Measurements from ENCODE around the gene COQ6. TPM values are rescaled to one million over a fixed set of nuclear protein-coding genes. Genes with fewer than 3 reads are reported as not detected.
"Not testable (repeated sequence)": the region's sequence is repeated elsewhere in the genome, so short reads cannot be mapped to it uniquely, and the experiment has no call there.

Gene COQ6
- total and polyA plus RNA-seq, 7 donors = 12.6 to 31.6 (median 23.8) TPM

DNA sequence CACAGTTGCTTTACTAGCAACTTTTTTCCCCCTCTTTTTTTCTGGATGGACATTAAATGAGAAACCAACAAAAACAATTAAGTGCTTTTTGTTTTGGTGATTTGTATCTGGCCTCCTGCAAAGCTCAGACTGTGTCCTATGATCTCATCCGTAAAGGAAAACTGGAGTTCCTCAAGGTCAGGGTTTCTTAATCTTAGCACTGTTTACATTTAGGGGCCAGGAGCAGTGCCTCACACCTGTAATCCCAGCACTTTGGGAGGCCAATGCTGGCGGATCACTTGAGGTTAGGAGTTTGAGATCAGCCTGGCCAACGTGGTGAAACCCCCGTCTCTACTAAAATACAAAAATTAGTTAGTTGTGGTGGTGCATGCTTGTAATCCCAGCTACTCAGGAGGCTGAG is 41.0 kb downstream of the COQ6 start:
- Histone ChIP-seq H3K27ac (no peak overlapping the region), H3K4me1 (no peaks in the 10 kb centered on the region), H3K36me3 (peaks cover 0 to 21% (median 10%) of the 10 kb centered on the region in 4 donors), H3K9me3 (no peaks in the 10 kb centered on the region), H3K4me3 (no peak overlapping the region), H3K27me3 (no peaks in the 10 kb centered on the region)
- TF ChIP-seq, protein P1, sequence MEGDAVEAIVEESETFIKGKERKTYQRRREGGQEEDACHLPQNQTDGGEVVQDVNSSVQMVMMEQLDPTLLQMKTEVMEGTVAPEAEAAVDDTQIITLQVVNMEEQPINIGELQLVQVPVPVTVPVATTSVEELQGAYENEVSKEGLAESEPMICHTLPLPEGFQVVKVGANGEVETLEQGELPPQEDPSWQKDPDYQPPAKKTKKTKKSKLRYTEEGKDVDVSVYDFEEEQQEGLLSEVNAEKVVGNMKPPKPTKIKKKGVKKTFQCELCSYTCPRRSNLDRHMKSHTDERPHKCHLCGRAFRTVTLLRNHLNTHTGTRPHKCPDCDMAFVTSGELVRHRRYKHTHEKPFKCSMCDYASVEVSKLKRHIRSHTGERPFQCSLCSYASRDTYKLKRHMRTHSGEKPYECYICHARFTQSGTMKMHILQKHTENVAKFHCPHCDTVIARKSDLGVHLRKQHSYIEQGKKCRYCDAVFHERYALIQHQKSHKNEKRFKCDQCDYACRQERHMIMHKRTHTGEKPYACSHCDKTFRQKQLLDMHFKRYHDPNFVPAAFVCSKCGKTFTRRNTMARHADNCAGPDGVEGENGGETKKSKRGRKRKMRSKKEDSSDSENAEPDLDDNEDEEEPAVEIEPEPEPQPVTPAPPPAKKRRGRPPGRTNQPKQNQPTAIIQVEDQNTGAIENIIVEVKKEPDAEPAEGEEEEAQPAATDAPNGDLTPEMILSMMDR (IDR thresholded peaks at IDR 0.05) = no peak
- no peak for TF ChIP-seq POLR2AphosphoS5 (IDR thresholded peaks at IDR 0.05)
- TF ChIP-seq POLR2A (IDR thresholded peaks at IDR 0.05) = no peak
- TF ChIP-seq EP300 (IDR thresholded peaks at IDR 0.05) = no peak
- intact Hi-C loops (cut with DNase I) = no loop called here
- no peak for DNase-seq
- 50 to 70% methylated on average over 4 of the region's 4 CpGs for WGBS, 2 donors

DNA sequence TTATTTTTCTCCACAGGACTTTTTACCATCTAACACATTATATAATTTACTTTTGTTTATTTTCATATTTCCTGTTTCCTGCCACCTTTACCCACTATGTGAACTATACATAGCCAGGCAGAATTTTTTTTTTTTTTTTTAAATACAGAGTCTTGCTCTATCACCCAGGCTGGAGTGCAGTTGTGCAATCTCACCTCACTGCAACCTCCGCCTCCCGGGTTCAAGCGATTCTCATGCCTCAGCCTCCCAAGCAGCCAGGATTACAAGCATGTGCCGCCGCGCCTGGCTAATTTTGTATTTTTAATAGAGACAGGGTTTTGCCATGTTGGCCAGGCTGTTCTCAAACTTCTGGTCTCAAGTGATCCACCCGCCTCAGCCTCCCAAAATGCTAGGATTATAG is 44.8 kb downstream of the COQ6 start:
- intact Hi-C loops (cut with DNase I); H3K4me3 ChIP-seq; H3K27ac ChIP-seq; H3K36me3 ChIP-seq; H3K27me3 ChIP-seq; H3K4me1 ChIP-seq; H3K9me3 ChIP-seq; DNase-seq: not testable (repeated sequence)
- 17 to 71% methylated on average over 7 of the region's 7 CpGs for WGBS, 2 donors

DNA sequence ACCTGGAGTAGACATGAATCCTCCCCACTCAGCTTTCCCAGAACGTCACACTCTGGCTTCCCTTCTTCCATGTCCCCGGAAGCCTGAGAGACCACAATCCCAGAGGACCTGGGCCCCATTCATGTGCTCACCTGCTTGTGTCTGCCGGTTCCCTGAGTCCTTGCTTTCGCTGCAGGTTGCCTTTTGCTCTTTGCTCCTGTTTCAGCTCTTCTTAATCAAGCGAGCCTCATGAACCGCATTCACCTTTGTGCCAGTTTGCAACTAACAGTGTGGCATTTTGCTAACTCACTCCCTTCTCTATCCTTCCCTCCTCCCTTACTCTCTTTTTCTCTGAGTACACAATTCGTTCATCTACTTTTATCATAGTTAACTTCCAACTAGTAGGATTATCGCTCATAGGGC is 45.9 kb downstream of the COQ6 start:
- no peak for DNase-seq
- 22 to 69% methylated on average over 8 of the region's 8 CpGs for WGBS, 2 donors
- Histone ChIP-seq H3K9me3 (no peaks in the 10 kb centered on the region), H3K27ac (no peak overlapping the region), H3K36me3 (peaks cover 0 to 6% (median 0%) of the 10 kb centered on the region in 4 donors), H3K4me1 (no peaks in the 10 kb centered on the region), H3K27me3 (no peaks in the 10 kb centered on the region), H3K4me3 (no peak overlapping the region)
- TF ChIP-seq POLR2A (IDR thresholded peaks at IDR 0.05) (no peak), POLR2AphosphoS5 (IDR thresholded peaks at IDR 0.05) (no peak), EP300 (IDR thresholded peaks at IDR 0.05) (no peak)
- TF ChIP-seq, protein P1 (IDR thresholded peaks at IDR 0.05) = no peak
- intact Hi-C loops (cut with DNase I) = no loop called here

DNA sequence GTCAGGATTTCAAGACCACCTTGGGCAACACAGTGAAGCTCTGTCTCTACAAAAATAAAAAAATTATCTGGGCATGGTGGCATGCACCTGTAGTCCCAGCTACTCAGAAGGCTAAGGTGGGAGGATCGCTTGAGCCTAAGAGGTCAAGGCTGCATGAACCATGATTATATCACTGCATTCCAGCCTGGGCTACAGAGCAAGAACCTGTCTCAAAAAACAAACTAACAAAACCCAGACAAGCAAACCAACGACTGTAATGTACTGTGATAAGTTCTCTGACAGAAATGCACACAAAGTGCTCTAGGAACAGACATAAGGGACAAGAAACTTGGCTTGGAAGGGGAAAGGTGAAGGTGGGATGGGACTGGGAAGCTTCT is 46.6 kb downstream of the COQ6 start:
- Histone ChIP-seq H3K27me3 (no peaks in the 10 kb centered on the region), H3K4me1 (no peaks in the 10 kb centered on the region), H3K27ac (no peak overlapping the region), H3K36me3 (peaks cover 0 to 6% (median 0%) of the 10 kb centered on the region in 4 donors), H3K9me3 (no peaks in the 10 kb centered on the region), H3K4me3 (no peak overlapping the region)
- WGBS, 2 donors = 16 to 67% methylated on average over 2 of the region's 2 CpGs
- intact Hi-C loops (cut with DNase I) = no loop called here
- TF ChIP-seq EP300 (IDR thresholded peaks at IDR 0.05) = no peak
- TF ChIP-seq, protein P1 (IDR thresholded peaks at IDR 0.05) = no peak
- no peak for TF ChIP-seq POLR2A (IDR thresholded peaks at IDR 0.05)
- no peak for TF ChIP-seq POLR2AphosphoS5 (IDR thresholded peaks at IDR 0.05)
- DNase-seq = no peak

DNA sequence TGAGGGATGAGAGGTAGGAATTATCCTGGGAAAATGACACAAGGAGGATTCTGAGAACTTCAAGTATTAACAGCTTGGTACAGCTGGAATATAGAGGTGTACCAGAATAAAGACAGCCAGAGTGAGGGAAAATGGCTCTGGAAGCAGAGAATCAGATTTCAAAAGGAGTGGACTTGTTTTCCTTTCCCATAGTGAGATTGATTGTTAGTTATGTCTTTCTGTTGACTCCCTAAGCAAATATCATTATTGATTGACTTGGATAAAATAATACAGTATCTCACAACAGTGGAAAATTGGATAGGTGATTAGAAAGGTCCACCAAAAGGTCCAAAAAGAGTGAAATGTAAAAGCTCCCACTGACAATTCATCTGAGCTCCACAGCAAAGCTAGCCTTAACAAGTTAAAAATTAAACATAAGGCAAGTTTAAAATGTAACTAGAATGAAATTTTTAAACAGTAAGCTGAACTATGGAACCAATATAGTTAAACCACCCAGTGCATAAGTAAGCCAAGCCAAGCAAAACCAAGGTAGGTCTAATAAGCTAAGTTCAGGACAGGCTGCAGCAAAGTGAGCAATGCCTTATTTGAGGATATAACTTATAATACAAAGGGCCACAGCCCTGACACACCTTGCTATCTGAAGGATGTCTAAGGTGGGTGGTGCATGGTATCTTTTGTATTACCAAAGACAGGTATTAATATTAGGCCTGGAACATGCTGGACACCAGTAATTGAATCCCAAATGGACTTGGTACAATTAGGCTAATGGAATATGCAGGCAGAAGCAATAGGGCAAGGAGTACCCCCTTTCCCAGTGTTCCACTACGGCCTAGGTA is 47.2 kb downstream of the COQ6 start:
- Histone ChIP-seq H3K27ac (no peak overlapping the region), H3K4me1 (no peaks in the 10 kb centered on the region), H3K9me3 (no peaks in the 10 kb centered on the region), H3K27me3 (no peaks in the 10 kb centered on the region), H3K36me3 (peaks cover 0 to 8% (median 0%) of the 10 kb centered on the region in 4 donors), H3K4me3 (no peak overlapping the region)
- DNase-seq = no peak
- intact Hi-C loops (cut with DNase I) = no loop called here
- WGBS, 2 donors = 21 to 71% methylated on average over 1 of the region's 1 CpG
- peak in 1 of 2 donors; percentile 13 for TF ChIP-seq POLR2A (IDR thresholded peaks at IDR 0.05)
- TF ChIP-seq POLR2AphosphoS5 (IDR thresholded peaks at IDR 0.05) = no peak
